GM21447 (cell line): ENCODE measurements around the gene CCR4.
"Not testable (repeated sequence)": the region's sequence is repeated elsewhere in the genome, so short reads cannot be mapped to it uniquely, and the experiment has no call there.

Source experiments
- ATAC-seq: cut with Tn5 transposase; IDR thresholded peaks from one replicate; pipeline ENCODE4 v1.9.1; 2021; ENCODE audit not compliant: unreplicated experiment

CCR4 gene

GRCh38 chr3:32951410-32951811, at the start of gene CCR4:
Gene CCR4, plus strand, starts transcription at chr3:32951644. Its CDS starts 1,779 bp downstream, at chr3:32953423.
- no peak for ATAC-seq

- not testable (repeated sequence) for ATAC-seq
Observed at GRCh38 chr3:32902887-32903371, 48.5 kb upstream of the CCR4 start.

- ATAC-seq: no peak
Observed at GRCh38 chr3:32903953-32904352, 47.5 kb upstream of the CCR4 start.

GRCh38 chr3:32909999-32910398, 41.4 kb upstream of the CCR4 start:
- no peak for ATAC-seq

GRCh38 chr3:32910954-32911353, 40.5 kb upstream of the CCR4 start:
- ATAC-seq: no peak

GRCh38 chr3:32912046-32912445, 39.4 kb upstream of the CCR4 start:
- ATAC-seq: no peak

- ATAC-seq: no peak
Observed at GRCh38 chr3:32913790-32914446, 37.5 kb upstream of the CCR4 start.

GRCh38 chr3:32919920-32920319, 31.5 kb upstream of the CCR4 start:
- no peak for ATAC-seq

GRCh38 chr3:32922078-32922477, 29.4 kb upstream of the CCR4 start:
- ATAC-seq: no peak

GRCh38 chr3:32930161-32930560, 21.3 kb upstream of the CCR4 start:
- no peak for ATAC-seq

GRCh38 chr3:32931273-32931672, 20.2 kb upstream of the CCR4 start:
- ATAC-seq: not testable (repeated sequence)

- no peak for ATAC-seq
Observed at GRCh38 chr3:32934150-32934742, 17.2 kb upstream of the CCR4 start.

- no peak for ATAC-seq
Observed at GRCh38 chr3:32937331-32937730, 14.1 kb upstream of the CCR4 start.

- ATAC-seq: not testable (repeated sequence)
Observed at GRCh38 chr3:32939531-32940284, 11.7 kb upstream of the CCR4 start.

- no peak for ATAC-seq
Observed at GRCh38 chr3:32940726-32941125, 10.7 kb upstream of the CCR4 start.

- no peak for ATAC-seq
Observed at GRCh38 chr3:32945136-32945535, 6.3 kb upstream of the CCR4 start.

GRCh38 chr3:32945598-32945997, 5.8 kb upstream of the CCR4 start:
- ATAC-seq: not testable (repeated sequence)

GRCh38 chr3:32946973-32947788, 4.3 kb upstream of the CCR4 start:
- ATAC-seq: peak; percentile 20

- peak; percentile 92 for ATAC-seq
Observed at GRCh38 chr3:32947789-32948238, 3.6 kb upstream of the CCR4 start.

- ATAC-seq: no peak
Observed at GRCh38 chr3:32948625-32949445, 2.6 kb upstream of the CCR4 start.
